IMR-90 (cell line): ENCODE measurements around the gene SELENOP.

Experiments used
- BHLHE40 ChIP-seq: fragments of 150-350 bp; IDR thresholded peaks from 2 replicates; pipeline ENCODE4 v1.6.1; 2016; ENCODE audit warnings: mild to moderate bottlenecking, low read depth, low read length
- CHD1 ChIP-seq: IDR thresholded peaks from 2 replicates; pipeline ENCODE4 v1.6.1; 2012; ENCODE audit warnings: low read depth, low read length, improper control_type of control experiment
- CTCF ChIP-seq: conservative IDR thresholded peaks from 2 replicates; pipeline ENCODE4 v1.5.1; 2012; ENCODE audit warnings: mild to moderate bottlenecking, low read depth, low read length, improper control_type of control experiment
- ELK1 ChIP-seq: fragments of 150-350 bp; IDR thresholded peaks from 2 replicates; pipeline ENCODE4 v1.6.1; 2016; ENCODE audit warnings: low read depth, mild to moderate bottlenecking, low read length, moderate library complexity, borderline replicate concordance
- FOS ChIP-seq: fragments of 150-350 bp; IDR thresholded peaks from 2 replicates; pipeline ENCODE4 v1.6.1; 2016; ENCODE audit warnings: low read depth, low read length
- MAFK ChIP-seq: IDR thresholded peaks from 2 replicates; pipeline ENCODE4 v1.6.1; 2012; ENCODE audit warnings: low read depth, low read length, improper control_type of control experiment
- MAZ ChIP-seq: IDR thresholded peaks from 2 replicates; pipeline ENCODE4 v1.6.1; 2012; ENCODE audit warnings: low read depth, mild to moderate bottlenecking, low read length, improper control_type of control experiment, moderate library complexity, borderline replicate concordance
- MXI1 ChIP-seq: IDR thresholded peaks from 2 replicates; pipeline ENCODE4 v1.6.1; 2012; ENCODE audit warnings: low read depth, mild to moderate bottlenecking, low read length, moderate library complexity, borderline replicate concordance
- POLR2A ChIP-seq: IDR thresholded peaks from 2 replicates; pipeline ENCODE4 v1.6.1; 2012; ENCODE audit warnings: mild to moderate bottlenecking, low read depth, low read length
- RAD21 ChIP-seq: IDR thresholded peaks from 2 replicates; pipeline ENCODE4 v1.6.1; 2012; ENCODE audit warnings: low read length, improper control_type of control experiment
- RCOR1 ChIP-seq: IDR thresholded peaks from 2 replicates; pipeline ENCODE4 v1.6.1; 2012; ENCODE audit warnings: mild to moderate bottlenecking, low read length, improper control_type of control experiment; ENCODE audit not compliant: insufficient replicate concordance
- RFX5 ChIP-seq: IDR thresholded peaks from 2 replicates; pipeline ENCODE4 v1.8.0; 2012; ENCODE audit warnings: low read depth, mild to moderate bottlenecking, low read length, moderate library complexity
- SMC3 ChIP-seq: fragments of 150-350 bp; IDR thresholded peaks from 2 replicates; pipeline ENCODE4 v1.6.1; 2016; ENCODE audit warnings: low read depth, mild to moderate bottlenecking, antibody characterized with exemption, low read length, moderate library complexity
- TF ChIP-seq, protein P1 (sequence below): fragments of 150-350 bp; IDR thresholded peaks from 2 replicates; pipeline ENCODE4 v1.6.1; 2017; ENCODE audit warnings: mild to moderate bottlenecking, antibody characterized with exemption, low read length, low read depth

GRCh38 chr5:42839196-42839595, 27.5 kb upstream of the SELENOP start:
- TF ChIP-seq CTCF: no peak
- TF ChIP-seq ELK1: no peak
- no peak for TF ChIP-seq MAZ
- no peak for TF ChIP-seq RFX5
- TF ChIP-seq RCOR1: no peak
- TF ChIP-seq SMC3: no peak
- no peak for TF ChIP-seq RAD21
- no peak for TF ChIP-seq MAFK
- no peak for TF ChIP-seq MXI1
- TF ChIP-seq POLR2A: no peak
- no peak for TF ChIP-seq CHD1
- no peak for TF ChIP-seq BHLHE40
- TF ChIP-seq, protein P1, sequence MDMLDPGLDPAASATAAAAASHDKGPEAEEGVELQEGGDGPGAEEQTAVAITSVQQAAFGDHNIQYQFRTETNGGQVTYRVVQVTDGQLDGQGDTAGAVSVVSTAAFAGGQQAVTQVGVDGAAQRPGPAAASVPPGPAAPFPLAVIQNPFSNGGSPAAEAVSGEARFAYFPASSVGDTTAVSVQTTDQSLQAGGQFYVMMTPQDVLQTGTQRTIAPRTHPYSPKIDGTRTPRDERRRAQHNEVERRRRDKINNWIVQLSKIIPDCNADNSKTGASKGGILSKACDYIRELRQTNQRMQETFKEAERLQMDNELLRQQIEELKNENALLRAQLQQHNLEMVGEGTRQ: no peak
- no peak for TF ChIP-seq FOS
